HG02870 (cell line): ENCODE results near the gene MTCH1.

ENCODE experiments used
- ATAC-seq: cut with Tn5 transposase; IDR thresholded peaks from one replicate; pipeline ENCODE4 v1.9.1; 2021; ENCODE audit warnings: mild to moderate bottlenecking, moderate library complexity; ENCODE audit not compliant: unreplicated experiment

Gene MTCH1

GRCh38 chr6:37018198-37019064 is 32.4 kb upstream of the MTCH1 start:
- ATAC-seq = peak; percentile 89

GRCh38 chr6:37017606-37018197 is 31.7 kb upstream of the MTCH1 start:
- no peak for ATAC-seq

- ATAC-seq = no peak
These were observed 31.0 kb upstream of the MTCH1 start for GRCh38 chr6:37016995-37017394.

- no peak for ATAC-seq
These were observed 29.5 kb upstream of the MTCH1 start for GRCh38 chr6:37015532-37015931.

- no peak for ATAC-seq
These were observed 28.7 kb upstream of the MTCH1 start for GRCh38 chr6:37014667-37015066.

- ATAC-seq = no peak
These were observed 27.8 kb upstream of the MTCH1 start for GRCh38 chr6:37013516-37014491.

- ATAC-seq = no peak
These were observed 25.8 kb upstream of the MTCH1 start for GRCh38 chr6:37011656-37012378.

GRCh38 chr6:37010402-37010892 is 24.5 kb upstream of the MTCH1 start:
- ATAC-seq = no peak

GRCh38 chr6:37008484-37009465 is 22.8 kb upstream of the MTCH1 start:
- no peak for ATAC-seq

GRCh38 chr6:37007340-37008043 is 21.5 kb upstream of the MTCH1 start:
- no peak for ATAC-seq

GRCh38 chr6:37006793-37007339 is 20.9 kb upstream of the MTCH1 start:
- no peak for ATAC-seq

- ATAC-seq = peak; percentile 5
These were observed 20.0 kb upstream of the MTCH1 start for GRCh38 chr6:37005827-37006567.

- peak; percentile 74 for ATAC-seq
These were observed 19.2 kb upstream of the MTCH1 start, which contains the start of gene FGD2 for GRCh38 chr6:37005061-37005810. Gene FGD2, plus strand, starts transcription at chr6:37005655. Its CDS starts 163 bp downstream, at chr6:37005818.

GRCh38 chr6:37004044-37004980 is 18.3 kb upstream of the MTCH1 start:
- ATAC-seq = no peak

GRCh38 chr6:36999751-37000125 is 13.7 kb upstream of the MTCH1 start:
- ATAC-seq = no peak
